HL-60 (cell line): ENCODE measurements around the gene DISP3.

ENCODE experiments used
- CTCF ChIP-seq: IDR thresholded peaks from one replicate; pipeline ENCODE4 v1.5.1; 2011; ENCODE audit warnings: low read length, control low read depth, inconsistent platforms; ENCODE audit not compliant: insufficient read depth
- GABPA ChIP-seq: IDR thresholded peaks from 2 replicates; pipeline ENCODE4 v1.6.1; 2012; ENCODE audit warnings: low read depth
- POLR2AphosphoS5 ChIP-seq: IDR thresholded peaks from 2 replicates; pipeline ENCODE4 v1.6.1; 2012; ENCODE audit warnings: low read depth
- REST ChIP-seq: IDR thresholded peaks from 2 replicates; pipeline ENCODE4 v1.6.1; 2012; ENCODE audit warnings: low read depth; ENCODE audit not compliant: insufficient replicate concordance
- SPI1 ChIP-seq: IDR thresholded peaks from 2 replicates; pipeline ENCODE4 v1.6.1; 2012; ENCODE audit warnings: low read depth, mild to moderate bottlenecking, borderline replicate concordance

DNA sequence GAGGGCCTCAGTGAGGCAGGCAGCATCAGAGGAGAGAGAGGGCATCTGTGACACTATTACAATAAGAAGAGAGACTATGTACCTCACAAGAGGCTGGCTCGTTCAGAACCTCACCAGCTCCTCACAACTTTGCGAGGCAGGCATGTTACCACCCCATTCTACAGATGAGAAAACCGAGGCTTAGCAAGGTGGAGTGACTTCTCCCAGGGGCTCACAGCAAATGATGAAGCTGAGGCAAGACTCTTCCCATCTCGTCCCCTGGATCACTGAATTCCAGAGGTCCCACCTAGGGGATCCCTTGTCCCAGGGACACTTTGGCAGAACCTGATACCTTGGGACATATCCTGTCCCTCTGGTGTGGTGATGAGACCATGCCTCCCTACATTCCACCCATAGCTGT lies 64.4 kb downstream of the DISP3 start:
- TF ChIP-seq CTCF (no peak), POLR2AphosphoS5 (no peak), REST (no peak), GABPA (no peak), SPI1 (no peak)
